H9 (cell line): ENCODE data around the gene CSMD2. TPM values are rescaled to one million over a fixed set of nuclear protein-coding genes. Genes with fewer than 3 reads are reported as not detected.

Experiments
- DNase-seq: peaks from one replicate; pipeline ENCODE4 v3.0.0-alpha.2; 2017
- H2AFZ ChIP-seq: one replicate; pipeline ENCODE4 v1.6.1; 2013; ENCODE audit warnings: mild to moderate bottlenecking, low read length, control low read depth, moderate library complexity
- H2AK5ac ChIP-seq: 2 replicates; pipeline ENCODE4 v1.6.1; 2013; ENCODE audit warnings: low read length, control low read depth, mixed read lengths; ENCODE audit not compliant: insufficient read length
- H2BK120ac ChIP-seq: one replicate; pipeline ENCODE4 v1.6.1; 2013; ENCODE audit warnings: low read depth, mild to moderate bottlenecking, low read length, control low read depth, inconsistent platforms; ENCODE audit not compliant: poor library complexity, severe bottlenecking
- H2BK12ac ChIP-seq: 2 replicates; pipeline ENCODE4 v1.6.1; 2013; ENCODE audit warnings: low read length, control low read depth, mixed read lengths, low read depth; ENCODE audit not compliant: insufficient read length
- H2BK15ac ChIP-seq: 2 replicates; pipeline ENCODE4 v1.6.1; 2013; ENCODE audit warnings: low read depth, low read length, control low read depth
- H2BK20ac ChIP-seq: one replicate; pipeline ENCODE4 v1.6.1; 2013; ENCODE audit warnings: low read depth, mild to moderate bottlenecking, low read length, control low read depth, inconsistent platforms; ENCODE audit not compliant: poor library complexity, severe bottlenecking
- H2BK5ac ChIP-seq: 2 replicates; pipeline ENCODE4 v1.6.1; 2013; ENCODE audit warnings: low read length, control low read depth, mixed read lengths; ENCODE audit not compliant: insufficient read length
- H3K14ac ChIP-seq: 2 replicates; pipeline ENCODE4 v1.6.1; 2013; ENCODE audit warnings: low read length, control low read depth; ENCODE audit not compliant: insufficient read depth
- H3K18ac ChIP-seq: 2 replicates; pipeline ENCODE4 v1.6.1; 2013; ENCODE audit warnings: low read depth, mild to moderate bottlenecking, mixed read lengths, low read length, control low read depth; ENCODE audit not compliant: insufficient read length
- H3K23ac ChIP-seq: 2 replicates; pipeline ENCODE4 v1.6.1; 2013; ENCODE audit warnings: low read length, control low read depth, mixed read lengths, low read depth; ENCODE audit not compliant: insufficient read length
- H3K23me2 ChIP-seq: 2 replicates; pipeline ENCODE4 v1.6.1; 2013; ENCODE audit warnings: low read depth, mild to moderate bottlenecking, mixed read lengths, low read length, control low read depth; ENCODE audit not compliant: insufficient read length, poor library complexity, severe bottlenecking
- H3K27ac ChIP-seq: 2 replicates; pipeline ENCODE4 v1.5.1; 2013; ENCODE audit warnings: low read length, control low read depth, mixed read lengths, low read depth; ENCODE audit not compliant: insufficient read length
- H3K27me3 ChIP-seq: 2 replicates; pipeline ENCODE4 v1.6.1; 2013; ENCODE audit warnings: low read length, control low read depth, inconsistent platforms; ENCODE audit not compliant: insufficient read depth
- H3K4ac ChIP-seq: 2 replicates; pipeline ENCODE4 v1.6.1; 2013; ENCODE audit warnings: low read depth, mild to moderate bottlenecking, control low read depth, inconsistent platforms, low read length, moderate library complexity
- H3K4me1 ChIP-seq: 2 replicates; pipeline ENCODE4 v1.6.1; 2013; ENCODE audit warnings: low read length, control low read depth, inconsistent platforms; ENCODE audit not compliant: insufficient read depth
- H3K4me2 ChIP-seq: 2 replicates; pipeline ENCODE4 v1.6.1; 2013; ENCODE audit warnings: low read length, control low read depth, mixed read lengths; ENCODE audit not compliant: insufficient read length, insufficient read depth
- H3K56ac ChIP-seq: 2 replicates; pipeline ENCODE4 v1.6.1; 2013; ENCODE audit warnings: low read depth, mild to moderate bottlenecking, mixed read lengths, low read length, control low read depth; ENCODE audit not compliant: insufficient read length
- H3K79me1 ChIP-seq: 2 replicates; pipeline ENCODE4 v1.6.1; 2013; ENCODE audit warnings: low read depth, mild to moderate bottlenecking, moderate library complexity, low read length, control low read depth, inconsistent platforms; ENCODE audit not compliant: insufficient read depth, poor library complexity, severe bottlenecking
- H3K79me2 ChIP-seq: 2 replicates; pipeline ENCODE4 v1.6.1; 2013; ENCODE audit warnings: low read length, control low read depth, inconsistent platforms; ENCODE audit not compliant: insufficient read depth
- H3K9ac ChIP-seq: 2 replicates; pipeline ENCODE4 v1.6.1; 2013; ENCODE audit warnings: low read length, control low read depth, mixed read lengths; ENCODE audit not compliant: insufficient read length; ENCODE audit errors: extremely low read depth
- H3K9me3 ChIP-seq: one replicate; pipeline ENCODE4 v1.6.1; 2013; ENCODE audit warnings: low read depth, low read length, inconsistent platforms; ENCODE audit not compliant: control insufficient read depth
- H3T11ph ChIP-seq: one replicate; pipeline ENCODE4 v1.6.1; 2013; ENCODE audit warnings: mild to moderate bottlenecking, low read length, control low read depth, inconsistent platforms
- H4K20me1 ChIP-seq: one replicate; pipeline ENCODE4 v1.6.1; 2013; ENCODE audit not compliant: control insufficient read depth, insufficient read length, insufficient read depth
- H4K5ac ChIP-seq: 2 replicates; pipeline ENCODE4 v1.6.1; 2013; ENCODE audit warnings: low read depth, mild to moderate bottlenecking, mixed read lengths, low read length, control low read depth; ENCODE audit not compliant: insufficient read length
- H4K8ac ChIP-seq: replicated peaks from 2 replicates; pipeline ENCODE4 v1.6.1; 2013; ENCODE audit warnings: low read length, control low read depth, mixed read lengths, low read depth; ENCODE audit not compliant: insufficient read length
- H4K91ac ChIP-seq: 2 replicates; pipeline ENCODE4 v1.6.1; 2013; ENCODE audit warnings: low read depth, mild to moderate bottlenecking, moderate library complexity, mixed read lengths, low read length, control low read depth; ENCODE audit not compliant: insufficient read length
- H3K27ac Mint-ChIP-seq, 3 experiments: 2 replicates in 2 of 3; 3 replicates in 1 of 3; pipeline ENCODE4 v1.8.0; 2020 to 2021; ENCODE audit warnings: mixed read lengths in 3 of 3, mild to moderate bottlenecking in 1 of 3, moderate library complexity in 1 of 3
- H3K27me3 Mint-ChIP-seq: 2 replicates; pipeline ENCODE4 v1.8.0; 2021; ENCODE audit warnings: low read depth, mild to moderate bottlenecking, moderate library complexity, mixed read lengths
- H3K36me3 Mint-ChIP-seq, 3 experiments: 2 replicates in 2 of 3; 3 replicates in 1 of 3; pipeline ENCODE4 v1.8.0; 2020 to 2021; ENCODE audit warnings: low read depth in 3 of 3, mixed read lengths in 3 of 3; ENCODE audit not compliant: insufficient read depth in 1 of 3
- H3K4me1 Mint-ChIP-seq, 2 experiments: 2 replicates each; pipeline ENCODE4 v1.8.0; 2020; ENCODE audit warnings: mixed read lengths in 2 of 2
- H3K4me3 Mint-ChIP-seq, 2 experiments: 2 replicates in 1 of 2; 3 replicates in 1 of 2; pipeline ENCODE4 v1.8.0; 2020 to 2021; ENCODE audit warnings: mild to moderate bottlenecking in 2 of 2, mixed read lengths in 2 of 2, moderate library complexity in 1 of 2
- H3K9me3 Mint-ChIP-seq, 2 experiments: 2 replicates in 1 of 2; 3 replicates in 1 of 2; pipeline ENCODE4 v1.8.0; 2020; ENCODE audit warnings: mild to moderate bottlenecking in 2 of 2, mixed read lengths in 2 of 2, moderate library complexity in 1 of 2
- CTCF ChIP-seq: fragments of 200-600 bp; sonication (generic); conservative IDR thresholded peaks from 3 replicates; pipeline ENCODE4 v1.8.0; 2021; ENCODE audit warnings: antibody characterized with exemption, mild to moderate bottlenecking
- WGBS: extraction: QIAGEN DNeasy Blood & Tissue Kit; methylation state at CpG from one replicate; pipeline ENCODE4 v1.1.7; 2013; ENCODE audit warnings: missing lambda C conversion rate, low lambda C conversion rate, mixed read lengths; ENCODE audit not compliant: insufficient read length; ENCODE audit errors: extremely low coverage; 5-methylcytosine and 5-hydroxymethylcytosine counted together
- total RNA-seq: library from RNA; stranded (reverse); gene quantifications from 2 replicates; pipeline ENCODE4 v1.2.1, GENCODE V29; 2021

CSMD2 gene
- total RNA-seq, 1 experiment from 2014 or later = 6.4 TPM

- Histone ChIP-seq H4K91ac (no peak overlapping the region), H3K27me3 (no peaks in the 10 kb centered on the region), H3K18ac (no peak overlapping the region), H2AFZ (no peak overlapping the region), H2BK120ac (no peak overlapping the region), H4K20me1 (no peaks in the 10 kb centered on the region), H3K9ac (no peak overlapping the region), H3K23me2 (no peaks in the 10 kb centered on the region), H3K4ac (no peak overlapping the region), H3K79me2 (no peaks in the 10 kb centered on the region), H2BK12ac (no peak overlapping the region), H4K5ac (no peak overlapping the region), H2BK20ac (no peak overlapping the region), H2BK15ac (no peak overlapping the region), H4K8ac (no peak overlapping the region), H3K4me1 (no peaks in the 10 kb centered on the region), H2AK5ac (no peak overlapping the region), H3K27ac (no peak overlapping the region), H3K56ac (no peak overlapping the region), H3K4me2 (no peak overlapping the region), H2BK5ac (no peak overlapping the region), H3K14ac (no peak overlapping the region), H3T11ph (no peak overlapping the region), H3K23ac (no peak overlapping the region), H3K79me1 (no peaks in the 10 kb centered on the region), H3K9me3 (no peaks in the 10 kb centered on the region)
- no peak for TF ChIP-seq CTCF
- no peak overlapping the region for H3K27ac Mint-ChIP-seq
- no CpG with 5 or more reads among the region's 2 CpGs for WGBS
- peaks cover 2% of the 10 kb centered on the region; the same call in 1 of the 2 replicates for H3K27me3 Mint-ChIP-seq
- peaks cover 0 to 3% of the 10 kb centered on the region in 2 experiments; a peak in 1 of 5 replicates for H3K9me3 Mint-ChIP-seq
- no peak overlapping the region for H3K4me3 Mint-ChIP-seq
- H3K4me1 Mint-ChIP-seq = no peaks in the 10 kb centered on the region
- H3K36me3 Mint-ChIP-seq = peaks cover 0 to 4% (median 3%) of the 10 kb centered on the region in 3 experiments; a peak in 2 of 7 replicates
- DNase-seq = no peak
These were observed 261.8 kb downstream of the CSMD2 start for GRCh38 chr1:33903210-33903589.
